ENCODE measurements around the gene FCN2.

GRCh38 chr9:134918646-134919045, 38.0 kb downstream of the FCN2 start:
- no peak for TF ChIP-seq EZH2 (IDR thresholded peaks at IDR 0.05; ENCODE audit: low read length)
- TF ChIP-seq, protein P1, sequence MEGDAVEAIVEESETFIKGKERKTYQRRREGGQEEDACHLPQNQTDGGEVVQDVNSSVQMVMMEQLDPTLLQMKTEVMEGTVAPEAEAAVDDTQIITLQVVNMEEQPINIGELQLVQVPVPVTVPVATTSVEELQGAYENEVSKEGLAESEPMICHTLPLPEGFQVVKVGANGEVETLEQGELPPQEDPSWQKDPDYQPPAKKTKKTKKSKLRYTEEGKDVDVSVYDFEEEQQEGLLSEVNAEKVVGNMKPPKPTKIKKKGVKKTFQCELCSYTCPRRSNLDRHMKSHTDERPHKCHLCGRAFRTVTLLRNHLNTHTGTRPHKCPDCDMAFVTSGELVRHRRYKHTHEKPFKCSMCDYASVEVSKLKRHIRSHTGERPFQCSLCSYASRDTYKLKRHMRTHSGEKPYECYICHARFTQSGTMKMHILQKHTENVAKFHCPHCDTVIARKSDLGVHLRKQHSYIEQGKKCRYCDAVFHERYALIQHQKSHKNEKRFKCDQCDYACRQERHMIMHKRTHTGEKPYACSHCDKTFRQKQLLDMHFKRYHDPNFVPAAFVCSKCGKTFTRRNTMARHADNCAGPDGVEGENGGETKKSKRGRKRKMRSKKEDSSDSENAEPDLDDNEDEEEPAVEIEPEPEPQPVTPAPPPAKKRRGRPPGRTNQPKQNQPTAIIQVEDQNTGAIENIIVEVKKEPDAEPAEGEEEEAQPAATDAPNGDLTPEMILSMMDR (optimal IDR thresholded peaks at IDR 0.05 in 1 of 3, IDR thresholded peaks at IDR 0.05 in 1 of 3, conservative IDR thresholded peaks at IDR 0.05 in 1 of 3; ENCODE audit: extremely low read depth in 1 of 3, insufficient read depth in 2 of 3, low read length in 3 of 3): no peak

All from keratinocyte (primary cell).